ENCODE measurements around the gene TNRC6A.
"Not testable (repeated sequence)": the region's sequence is repeated elsewhere in the genome, so short reads cannot be mapped to it uniquely, and the experiment has no call there.

TNRC6A gene

GRCh38 chr16:24698308-24698707 lies 31.1 kb upstream of the TNRC6A start:
- Mint-ChIP-seq H3K27me3 (ENCODE audit: low read depth) (no peaks in the 10 kb centered on the region), H3K36me3 (ENCODE audit: low read depth) (no peaks in the 10 kb centered on the region), H3K27ac (no peak overlapping the region), H3K4me1 (peaks cover 16% of the 10 kb centered on the region), H3K9me3 (no peaks in the 10 kb centered on the region), H3K4me3 (no peak overlapping the region)
- TF ChIP-seq CTCF (IDR thresholded peaks at IDR 0.05; ENCODE audit: unreplicated experiment in 3 of 3), result no peak

GRCh38 chr16:24699151-24699723 lies 30.2 kb upstream of the TNRC6A start:
- H3K27ac Mint-ChIP-seq, result no peak overlapping the region
- no peaks in the 10 kb centered on the region for H3K27me3 Mint-ChIP-seq (ENCODE audit: low read depth)
- H3K4me1 Mint-ChIP-seq, result peaks cover 16% of the 10 kb centered on the region
- H3K36me3 Mint-ChIP-seq (ENCODE audit: low read depth), result no peaks in the 10 kb centered on the region
- TF ChIP-seq CTCF (IDR thresholded peaks at IDR 0.05; ENCODE audit: unreplicated experiment in 3 of 3), result no peak
- H3K4me3 Mint-ChIP-seq, result no peak overlapping the region
- no peaks in the 10 kb centered on the region for H3K9me3 Mint-ChIP-seq

- no peaks in the 10 kb centered on the region for H3K36me3 Mint-ChIP-seq (ENCODE audit: low read depth)
- peak overlapping the region in 2 of 3 experiments; percentile 32 to 53 for H3K27ac Mint-ChIP-seq
- H3K4me3 Mint-ChIP-seq, result no peak overlapping the region
- no peak for TF ChIP-seq CTCF (IDR thresholded peaks at IDR 0.05; ENCODE audit: unreplicated experiment in 3 of 3)
- peaks cover 16% of the 10 kb centered on the region for H3K4me1 Mint-ChIP-seq
- no peaks in the 10 kb centered on the region for H3K27me3 Mint-ChIP-seq (ENCODE audit: low read depth)
- H3K9me3 Mint-ChIP-seq, result no peaks in the 10 kb centered on the region
These were observed 28.7 kb upstream of the TNRC6A start for GRCh38 chr16:24700549-24701392.

GRCh38 chr16:24701521-24701951 lies 27.9 kb upstream of the TNRC6A start:
- Mint-ChIP-seq H3K4me3 (no peak overlapping the region), H3K27me3 (ENCODE audit: low read depth) (no peaks in the 10 kb centered on the region), H3K27ac (peak overlapping the region in 2 of 3 experiments; percentile 56 to 69), H3K36me3 (ENCODE audit: low read depth) (no peaks in the 10 kb centered on the region), H3K4me1 (peaks cover 16% of the 10 kb centered on the region), H3K9me3 (no peaks in the 10 kb centered on the region)
- no peak for TF ChIP-seq CTCF (IDR thresholded peaks at IDR 0.05; ENCODE audit: unreplicated experiment in 3 of 3)

- not testable (repeated sequence) for H3K36me3 Mint-ChIP-seq (ENCODE audit: low read depth); H3K27me3 Mint-ChIP-seq (ENCODE audit: low read depth)
These were observed 21.7 kb upstream of the TNRC6A start for GRCh38 chr16:24707760-24708159.

GRCh38 chr16:24713379-24713778 lies 16.1 kb upstream of the TNRC6A start:
- Mint-ChIP-seq H3K27me3 (ENCODE audit: low read depth) (no peaks in the 10 kb centered on the region), H3K36me3 (ENCODE audit: low read depth) (no peaks in the 10 kb centered on the region)

More at GRCh38 chr16:24707760-24708159, 21.7 kb upstream of the TNRC6A start:
- not testable (repeated sequence) for H3K4me3 Mint-ChIP-seq, H3K27ac Mint-ChIP-seq, H3K9me3 Mint-ChIP-seq, H3K4me1 Mint-ChIP-seq

More at GRCh38 chr16:24713379-24713778, 16.1 kb upstream of the TNRC6A start:
- H3K9me3 Mint-ChIP-seq, result peaks cover 9% of the 10 kb centered on the region
- no peaks in the 10 kb centered on the region for H3K4me1 Mint-ChIP-seq
- no peak overlapping the region for H3K4me3 Mint-ChIP-seq
- TF ChIP-seq CTCF (IDR thresholded peaks at IDR 0.05; ENCODE audit: unreplicated experiment in 3 of 3), result no peak
- no peak overlapping the region for H3K27ac Mint-ChIP-seq
